H1 (cell line): ENCODE measurements around the gene TBC1D22A. TPM values are rescaled to one million over a fixed set of nuclear protein-coding genes. Genes with fewer than 3 reads are reported as not detected.

Experiments
- GTF2F1 ChIP-seq: IDR thresholded peaks from 2 replicates; pipeline ENCODE4 v1.6.1; 2012; ENCODE audit warnings: low read depth, low read length, improper control_type of control experiment, borderline replicate concordance
- HDAC2 ChIP-seq, 2 experiments: fragments of 300-600 bp in 1 of 2; sonication (generic) in 1 of 2; IDR thresholded peaks; 2 replicates each; pipeline ENCODE4 v1.6.1; 2011 to 2012; ENCODE audit warnings: low read depth in 2 of 2, low read length in 2 of 2, mild to moderate bottlenecking in 2 of 2, moderate library complexity in 2 of 2, borderline replicate concordance in 1 of 2, inconsistent platforms in 1 of 2
- KDM4A ChIP-seq: IDR thresholded peaks from one replicate; pipeline ENCODE4 v1.7.1; 2012; ENCODE audit warnings: low read depth, mild to moderate bottlenecking, moderate library complexity, low read length, inconsistent platforms; ENCODE audit not compliant: severe bottlenecking
- polyA plus RNA-seq, 7 experiments: library from polyadenylated mRNA; depleted of rRNA in 3 of 7; stranded (reverse) in 5 of 7; unstranded in 2 of 7; fragments of >200 nt in 5 of 7; fragments of 200-250 nt in 2 of 7; gene quantifications; 1 replicate in 5 of 7; 2 replicates in 1 of 7; 4 replicates in 1 of 7; pipeline versions ENCODE4 v1.2.1 to v1.2.3, GENCODE V29; 2011 to 2013; ENCODE audit warnings: missing spikeins in 2 of 7, mixed read lengths in 2 of 7
- total RNA-seq: library from RNA; stranded (reverse); fragmentation: NEBNext Ultra II Directional; extraction: Animal tissue kit (Norgen Biotek cat#: 25700); gene quantifications from 2 replicates; pipeline ENCODE4 v1.2.1, GENCODE V29; 2021
- TF ChIP-seq, protein P1 (sequence below): IDR thresholded peaks from 2 replicates; pipeline ENCODE4 v1.6.1; 2012; ENCODE audit warnings: inconsistent platforms

Gene TBC1D22A
- total and polyA plus RNA-seq, 2 of the 8 experiments (the other 6 are each of a cell fraction or from before 2014, with no cell fraction given): 11.9 to 18.4 TPM

- TF ChIP-seq HDAC2 (IDR thresholded peaks at IDR 0.05; ENCODE audit: borderline replicate concordance in 1 of 2, low read depth in 2 of 2, low read length in 2 of 2) (no peak), KDM4A (no peak), GTF2F1 (no peak)
- TF ChIP-seq, protein P1, sequence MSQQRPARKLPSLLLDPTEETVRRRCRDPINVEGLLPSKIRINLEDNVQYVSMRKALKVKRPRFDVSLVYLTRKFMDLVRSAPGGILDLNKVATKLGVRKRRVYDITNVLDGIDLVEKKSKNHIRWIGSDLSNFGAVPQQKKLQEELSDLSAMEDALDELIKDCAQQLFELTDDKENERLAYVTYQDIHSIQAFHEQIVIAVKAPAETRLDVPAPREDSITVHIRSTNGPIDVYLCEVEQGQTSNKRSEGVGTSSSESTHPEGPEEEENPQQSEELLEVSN: no peak
Measured at GRCh38 chr22:47200273-47201051, 438.0 kb downstream of the TBC1D22A start (continued).
